ENCODE measurements around the gene COQ8B. TPM values are rescaled to one million over a fixed set of nuclear protein-coding genes. Genes with fewer than 3 reads are reported as not detected.

COQ8B gene
- total and polyA plus RNA-seq, 2 donors (not counting 1 experiment from before 2014, with no cell fraction given), result 58.9 to 62.6 TPM

DNA sequence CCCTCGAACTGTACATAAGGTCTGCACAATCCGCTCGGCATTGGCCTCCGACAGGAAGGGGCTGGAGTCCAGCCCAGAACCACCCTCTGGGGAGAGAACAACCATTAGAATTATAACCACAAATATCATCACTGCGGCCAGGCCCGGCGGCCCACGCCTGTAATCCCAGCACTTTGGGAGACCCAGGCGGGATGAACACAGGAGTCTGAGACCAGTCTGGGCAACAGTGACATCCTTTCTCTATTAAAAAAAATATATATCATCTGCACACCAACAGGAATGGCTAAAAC is 11.4 kb downstream of the COQ8B start:
- Histone ChIP-seq H3K4me1 (ENCODE audit: control insufficient read depth in 2 of 2, insufficient read depth in 2 of 2, low read length in 2 of 2) (no peaks in the 10 kb centered on the region), H3K4me2 (replicated peaks; ENCODE audit: low read depth, low read length, poor library complexity, severe bottlenecking) (no peak overlapping the region), H3K79me2 (ENCODE audit: control insufficient read depth, insufficient read depth, low read length) (peaks cover 8% of the 10 kb centered on the region), H4K20me1 (ENCODE audit: control insufficient read depth, insufficient read depth, low read length, poor library complexity, severe bottlenecking) (peaks cover 11% of the 10 kb centered on the region), H3K27me3 (replicated peaks in 1 of 4; ENCODE audit: control extremely low read depth in 1 of 4, control insufficient read depth in 3 of 4, insufficient read depth in 4 of 4, low read length in 3 of 4) (no peaks in the 10 kb centered on the region), H3K9me3 (ENCODE audit: control extremely low read depth in 1 of 3, control insufficient read depth in 2 of 3, insufficient read depth in 1 of 3, low read length in 2 of 3) (no peaks in the 10 kb centered on the region), H3K36me3 (replicated peaks in 1 of 2; ENCODE audit: control extremely low read depth in 1 of 2, control insufficient read depth in 1 of 2, extremely low read depth in 1 of 2, insufficient read depth in 2 of 2, low read length in 1 of 2) (peaks cover 14 to 75% of the 10 kb centered on the region in 2 experiments), H3K4me3 (ENCODE audit: control extremely low read depth in 1 of 5, extremely low read depth in 1 of 5, insufficient read depth in 1 of 5, low read depth in 2 of 5, low read length in 4 of 5) (no peak overlapping the region), H3K27ac (ENCODE audit: low read length in 2 of 2) (no peak overlapping the region), H3K9ac (ENCODE audit: low read length) (no peak overlapping the region), H2AFZ (ENCODE audit: insufficient read depth, low read depth, low read length, poor library complexity, severe bottlenecking) (no peak overlapping the region)
- intact Hi-C loops (cut with micrococcal nuclease), result no loop called here
- WGBS (ENCODE audit: insufficient coverage), result 95% methylated on average over 7 of the region's 9 CpGs
- TF ChIP-seq, protein P1, sequence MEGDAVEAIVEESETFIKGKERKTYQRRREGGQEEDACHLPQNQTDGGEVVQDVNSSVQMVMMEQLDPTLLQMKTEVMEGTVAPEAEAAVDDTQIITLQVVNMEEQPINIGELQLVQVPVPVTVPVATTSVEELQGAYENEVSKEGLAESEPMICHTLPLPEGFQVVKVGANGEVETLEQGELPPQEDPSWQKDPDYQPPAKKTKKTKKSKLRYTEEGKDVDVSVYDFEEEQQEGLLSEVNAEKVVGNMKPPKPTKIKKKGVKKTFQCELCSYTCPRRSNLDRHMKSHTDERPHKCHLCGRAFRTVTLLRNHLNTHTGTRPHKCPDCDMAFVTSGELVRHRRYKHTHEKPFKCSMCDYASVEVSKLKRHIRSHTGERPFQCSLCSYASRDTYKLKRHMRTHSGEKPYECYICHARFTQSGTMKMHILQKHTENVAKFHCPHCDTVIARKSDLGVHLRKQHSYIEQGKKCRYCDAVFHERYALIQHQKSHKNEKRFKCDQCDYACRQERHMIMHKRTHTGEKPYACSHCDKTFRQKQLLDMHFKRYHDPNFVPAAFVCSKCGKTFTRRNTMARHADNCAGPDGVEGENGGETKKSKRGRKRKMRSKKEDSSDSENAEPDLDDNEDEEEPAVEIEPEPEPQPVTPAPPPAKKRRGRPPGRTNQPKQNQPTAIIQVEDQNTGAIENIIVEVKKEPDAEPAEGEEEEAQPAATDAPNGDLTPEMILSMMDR (IDR thresholded peaks at IDR 0.05), result no peak
- TF ChIP-seq EZH2 (IDR thresholded peaks at IDR 0.05; ENCODE audit: borderline replicate concordance, insufficient read depth, low read depth, low read length, poor library complexity, severe bottlenecking), result no peak
- Mint-ChIP-seq H3K27me3 (no peaks in the 10 kb centered on the region), H3K4me1 (no peaks in the 10 kb centered on the region), H3K9me3 (ENCODE audit: insufficient read depth) (no peaks in the 10 kb centered on the region), H3K27ac (no peak overlapping the region), H3K4me3 (no peak overlapping the region)
- POLR2A ChIA-PET, result no interaction called here
- DNase-seq (no peak), ATAC-seq (ENCODE audit: low read depth) (no peak)
- CTCF ChIA-PET, result interaction anchor here (1.2 kb wide), 1 partner anchor 18 kb away, joined by 3 read pairs; no protein-coding TSS in a partner anchor

DNA sequence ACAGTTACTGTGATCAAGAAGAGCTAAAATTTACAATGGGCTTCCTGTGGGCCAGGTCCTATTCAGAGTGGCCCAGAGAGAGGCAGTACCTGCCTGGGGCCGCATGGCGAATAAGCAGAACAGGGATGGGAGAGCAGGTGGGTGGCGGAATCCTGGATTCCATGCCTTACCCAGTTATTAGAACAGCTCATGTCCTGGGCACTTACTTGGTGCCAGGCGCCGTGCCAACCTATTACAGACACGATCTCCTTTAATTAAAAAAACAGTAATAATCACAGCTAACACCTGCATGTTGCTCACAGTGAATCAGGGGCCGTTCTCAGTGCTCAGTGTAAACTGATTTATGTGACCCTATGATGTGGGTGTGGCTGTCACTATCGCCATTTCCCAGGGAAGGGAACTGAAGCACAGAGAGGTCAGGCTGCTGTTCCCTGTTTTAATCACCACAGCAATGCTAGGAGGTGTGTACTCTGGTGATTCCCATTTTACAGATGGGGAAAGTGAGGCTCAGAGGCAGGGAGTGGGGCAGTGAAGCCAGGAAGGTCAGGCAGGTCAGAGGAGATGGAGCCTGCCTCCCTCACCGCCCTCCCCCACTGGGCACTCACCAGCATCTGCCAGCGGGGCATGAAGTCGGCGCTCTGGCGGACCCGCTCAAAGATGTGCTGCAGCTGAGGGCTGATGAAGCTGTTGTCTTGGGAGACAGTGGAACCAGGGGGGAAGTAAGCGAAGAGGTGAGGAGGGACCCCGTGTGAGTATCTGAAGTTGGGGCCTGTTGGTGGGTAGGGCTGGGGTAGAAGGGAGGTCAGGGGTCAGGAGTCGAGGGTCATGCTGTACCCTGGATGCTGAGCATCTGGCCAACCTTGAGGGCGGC is 12.0 kb downstream of the COQ8B start:
- Mint-ChIP-seq H3K4me1 (no peaks in the 10 kb centered on the region), H3K9me3 (ENCODE audit: insufficient read depth) (no peaks in the 10 kb centered on the region), H3K27me3 (no peaks in the 10 kb centered on the region), H3K27ac (no peak overlapping the region), H3K4me3 (no peak overlapping the region)
- no peak overlapping the region for H3K4me2 ChIP-seq (replicated peaks; ENCODE audit: low read depth, low read length, poor library complexity, severe bottlenecking)
- H3K9ac ChIP-seq (ENCODE audit: low read length), result no peak overlapping the region
- peaks cover 14 to 74% of the 10 kb centered on the region in 2 experiments for H3K36me3 ChIP-seq (replicated peaks in 1 of 2; ENCODE audit: control extremely low read depth in 1 of 2, control insufficient read depth in 1 of 2, extremely low read depth in 1 of 2, insufficient read depth in 2 of 2, low read length in 1 of 2)
- no peak for TF ChIP-seq EZH2 (IDR thresholded peaks at IDR 0.05; ENCODE audit: borderline replicate concordance, insufficient read depth, low read depth, low read length, poor library complexity, severe bottlenecking)
- TF ChIP-seq, protein P1 (IDR thresholded peaks at IDR 0.05), result no peak
- CTCF ChIA-PET, result interaction anchor here (1.2 kb wide), 1 partner anchor 18 kb away, joined by 3 read pairs; no protein-coding TSS in a partner anchor
- intact Hi-C loops (cut with micrococcal nuclease), result no loop called here
- peaks cover 6% of the 10 kb centered on the region for H3K79me2 ChIP-seq (ENCODE audit: control insufficient read depth, insufficient read depth, low read length)
- no peak overlapping the region for H2AFZ ChIP-seq (ENCODE audit: insufficient read depth, low read depth, low read length, poor library complexity, severe bottlenecking)
- no peaks in the 10 kb centered on the region for H3K27me3 ChIP-seq (replicated peaks in 1 of 4; ENCODE audit: control extremely low read depth in 1 of 4, control insufficient read depth in 3 of 4, insufficient read depth in 4 of 4, low read length in 3 of 4)
- POLR2A ChIA-PET, result no interaction called here
- 97% methylated on average over 14 of the region's 18 CpGs for WGBS (ENCODE audit: insufficient coverage)
- no peak overlapping the region for H3K4me3 ChIP-seq (ENCODE audit: control extremely low read depth in 1 of 5, extremely low read depth in 1 of 5, insufficient read depth in 1 of 5, low read depth in 2 of 5, low read length in 4 of 5)
- DNase-seq, result no peak
- no peak overlapping the region for H3K27ac ChIP-seq (ENCODE audit: low read length in 2 of 2)
- no peaks in the 10 kb centered on the region for H3K4me1 ChIP-seq (ENCODE audit: control insufficient read depth in 2 of 2, insufficient read depth in 2 of 2, low read length in 2 of 2)
- ATAC-seq (ENCODE audit: low read depth), result no peak
- H3K9me3 ChIP-seq (ENCODE audit: control extremely low read depth in 1 of 3, control insufficient read depth in 2 of 3, insufficient read depth in 1 of 3, low read length in 2 of 3), result no peaks in the 10 kb centered on the region
- peaks cover 11% of the 10 kb centered on the region for H4K20me1 ChIP-seq (ENCODE audit: control insufficient read depth, insufficient read depth, low read length, poor library complexity, severe bottlenecking)
